AG04450 (cell line): Measurements from ENCODE around the gene BRIP1. TPM values are rescaled to one million over a fixed set of nuclear protein-coding genes. Genes with fewer than 3 reads are reported as not detected.

ENCODE experiments used
- CTCF ChIA-PET: fragments of 300-600, 350-600 bp; formaldehyde crosslinking; extraction: SDS; loops from one replicate; lab custom pipeline; 2022; ENCODE audit warnings: antibody characterized with exemption, inconsistent platforms; lab: Charles Lee
- POLR2A ChIA-PET: fragments of 350-600 bp; formaldehyde crosslinking; extraction: SDS; loops from one replicate; lab custom pipeline; 2021; ENCODE audit warnings: antibody characterized with exemption, inconsistent platforms; lab: Yijun Ruan, JAX
- DNase-seq: peaks from one replicate; pipeline ENCODE4 v3.0.0-alpha.2; 2011; ENCODE audit warnings: low read depth, low spot score
- H3K27ac ChIP-seq: one replicate; pipeline ENCODE4 v1.5.1; 2012; ENCODE audit warnings: low read depth, low read length, control low read depth
- H3K27me3 ChIP-seq: one replicate; pipeline ENCODE4 v1.6.0; 2012; ENCODE audit warnings: low read length; ENCODE audit not compliant: control insufficient read depth, insufficient read depth
- H3K4me3 ChIP-seq: 2 replicates; pipeline ENCODE4 v1.5.1; 2011; ENCODE audit warnings: mild to moderate bottlenecking, low read depth, low read length, control low read depth
- H3K9me3 ChIP-seq: 2 replicates; pipeline ENCODE4 v1.5.1; 2012; ENCODE audit warnings: low read length; ENCODE audit not compliant: control insufficient read depth, insufficient read depth
- CTCF ChIP-seq: IDR thresholded peaks from 2 replicates; pipeline ENCODE4 v1.5.1; 2011; ENCODE audit warnings: low read depth, low read length, control low read depth, inconsistent platforms
- polyA plus RNA-seq: library from polyadenylated mRNA; depleted of rRNA; stranded (reverse); fragments of >200 nt; gene quantifications from 2 replicates; pipeline ENCODE4 v1.2.3, GENCODE V29; 2011

Gene BRIP1
- polyA plus RNA-seq, 1 experiment = 5.0 TPM

GRCh38 chr17:61736438-61736837, 126.9 kb downstream of the BRIP1 start:
- TF ChIP-seq CTCF = no peak
- ChIA-PET CTCF (no interaction called here), POLR2A (interaction anchor here (0.8 kb wide), 1 partner anchor 28 kb away, joined by 3 read pairs; no protein-coding TSS in a partner anchor)
- DNase-seq = no peak
- Histone ChIP-seq H3K27ac (no peak overlapping the region), H3K9me3 (no peaks in the 10 kb centered on the region), H3K4me3 (no peak overlapping the region), H3K27me3 (no peaks in the 10 kb centered on the region)

- no peaks in the 10 kb centered on the region for H3K27me3 ChIP-seq
- ChIA-PET POLR2A (interaction anchor here (0.8 kb wide), 1 partner anchor 28 kb away, joined by 3 read pairs; no protein-coding TSS in a partner anchor), CTCF (no interaction called here)
- DNase-seq = no peak
- H3K4me3 ChIP-seq = no peak overlapping the region
- no peak for TF ChIP-seq CTCF
- H3K9me3 ChIP-seq = no peaks in the 10 kb centered on the region
- H3K27ac ChIP-seq = no peak overlapping the region
Measured at GRCh38 chr17:61735807-61736206, 127.5 kb downstream of the BRIP1 start.

DNA sequence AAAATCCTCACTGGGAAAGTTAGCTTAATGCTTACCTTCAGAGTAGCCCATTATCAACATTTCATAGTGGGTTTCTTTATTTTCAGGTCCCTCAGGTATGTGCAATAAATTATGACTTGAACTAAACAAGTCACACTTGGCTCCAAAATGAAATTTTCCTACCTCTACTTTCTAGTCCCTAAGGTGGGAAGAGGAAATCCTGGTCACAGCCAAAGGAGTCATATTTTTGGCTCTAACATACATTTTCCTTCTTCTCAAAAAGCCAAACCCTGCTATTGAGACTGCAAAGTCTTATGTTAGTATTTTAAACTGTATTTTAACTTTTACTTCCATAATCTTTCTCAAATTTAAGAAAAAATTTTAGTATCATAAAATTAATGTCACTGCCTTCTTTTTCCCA, 128.9 kb downstream of the BRIP1 start:
- CTCF ChIA-PET = interaction anchor here (0.6 kb wide), 1 partner anchor 98 kb away, joined by 4 read pairs; no protein-coding TSS in a partner anchor
- H3K27me3 ChIP-seq = no peaks in the 10 kb centered on the region
- H3K27ac ChIP-seq = no peak overlapping the region
- POLR2A ChIA-PET = no interaction called here
- no peaks in the 10 kb centered on the region for H3K9me3 ChIP-seq
- no peak for TF ChIP-seq CTCF
- H3K4me3 ChIP-seq = no peak overlapping the region
- no peak for DNase-seq

DNA sequence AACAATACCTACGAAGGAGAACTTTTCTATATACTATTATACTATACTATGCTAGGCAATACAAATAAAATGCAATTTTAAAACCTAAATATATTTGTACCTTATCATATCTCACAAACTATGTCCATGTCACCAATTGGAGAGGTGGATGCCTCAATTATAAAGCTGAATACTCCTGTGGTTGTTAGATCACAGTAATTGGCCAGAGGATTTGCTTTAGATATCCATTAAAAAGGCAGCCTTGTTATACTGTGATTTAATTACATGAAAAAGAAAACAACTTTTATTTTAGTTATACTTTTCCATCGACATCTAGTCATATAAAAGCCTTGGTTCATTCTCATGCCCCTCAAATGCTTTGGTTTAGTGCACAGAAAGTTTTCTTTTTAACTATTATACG, 129.3 kb downstream of the BRIP1 start:
- Histone ChIP-seq H3K4me3 (no peak overlapping the region), H3K27ac (no peak overlapping the region), H3K9me3 (no peaks in the 10 kb centered on the region), H3K27me3 (no peaks in the 10 kb centered on the region)
- POLR2A ChIA-PET = no interaction called here
- DNase-seq = no peak
- CTCF ChIA-PET = interaction anchor here (0.6 kb wide), 1 partner anchor 98 kb away, joined by 4 read pairs; no protein-coding TSS in a partner anchor
- no peak for TF ChIP-seq CTCF

DNA sequence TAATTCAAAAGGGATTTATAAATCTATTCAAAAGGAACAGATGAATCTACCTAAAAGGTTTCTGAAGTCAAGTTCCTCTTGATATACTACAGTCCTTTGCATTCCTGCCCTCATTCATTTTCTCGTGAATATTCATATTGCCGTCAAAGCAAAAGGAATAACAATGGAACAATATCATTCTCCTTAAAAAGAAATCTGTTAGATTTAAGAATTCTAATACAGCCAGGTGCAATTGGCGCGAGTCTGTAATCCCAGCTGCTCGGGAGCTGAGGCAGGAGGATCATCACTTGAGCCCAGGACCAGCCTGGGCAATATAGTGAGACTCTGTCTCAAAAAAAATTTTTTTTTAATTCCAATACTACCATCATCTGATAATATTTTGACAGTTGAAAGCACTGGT, 130.3 kb downstream of the BRIP1 start:
- no peak for TF ChIP-seq CTCF
- H3K4me3 ChIP-seq = no peak overlapping the region
- no peak overlapping the region for H3K27ac ChIP-seq
- ChIA-PET CTCF (interaction anchor here (0.7 kb wide), 1 partner anchor 323 kb away, joined by 3 read pairs; no protein-coding TSS in a partner anchor), POLR2A (no interaction called here)
- H3K9me3 ChIP-seq = no peaks in the 10 kb centered on the region
- DNase-seq = no peak
- no peaks in the 10 kb centered on the region for H3K27me3 ChIP-seq
